SHP77 treated with DMSO at 0.1 percent for 48 hours (cell line): ENCODE data around the gene SLC12A8.

Experiments used
- DNase-seq: peaks from one replicate; lab custom pipeline; 2025; lab: John Stamatoyannopoulos, UW

Gene SLC12A8

GRCh38 chr3:125186800-125187598 is 25.5 kb downstream of the SLC12A8 start:
- DNase-seq = peak; percentile 55

GRCh38 chr3:125186261-125186787 is 26.2 kb downstream of the SLC12A8 start:
- DNase-seq = no peak

- no peak for DNase-seq
Observed at GRCh38 chr3:125185805-125186204, 26.7 kb downstream of the SLC12A8 start.

- no peak for DNase-seq
Observed at GRCh38 chr3:125179884-125180240, 32.7 kb downstream of the SLC12A8 start.

- DNase-seq = no peak
Observed at GRCh38 chr3:125179143-125179883, 33.2 kb downstream of the SLC12A8 start.

GRCh38 chr3:125177746-125178145 is 34.8 kb downstream of the SLC12A8 start:
- DNase-seq = no peak

GRCh38 chr3:125175295-125176078 is 37.1 kb downstream of the SLC12A8 start:
- DNase-seq = no peak

GRCh38 chr3:125172346-125172745 is 40.2 kb downstream of the SLC12A8 start:
- no peak for DNase-seq

- DNase-seq = no peak
Observed at GRCh38 chr3:125168711-125169393, 43.7 kb downstream of the SLC12A8 start.

GRCh38 chr3:125166599-125167136 is 45.9 kb downstream of the SLC12A8 start:
- no peak for DNase-seq

- no peak for DNase-seq
Observed at GRCh38 chr3:125165948-125166553, 46.5 kb downstream of the SLC12A8 start.

GRCh38 chr3:125165189-125165947 is 47.2 kb downstream of the SLC12A8 start:
- DNase-seq = no peak

GRCh38 chr3:125163739-125164601 is 48.6 kb downstream of the SLC12A8 start:
- no peak for DNase-seq

- DNase-seq = no peak
Observed at GRCh38 chr3:125161607-125162219, 50.8 kb downstream of the SLC12A8 start.

- DNase-seq = no peak
Observed at GRCh38 chr3:125160606-125161371, 51.8 kb downstream of the SLC12A8 start.

- no peak for DNase-seq
Observed at GRCh38 chr3:125157183-125157582, 55.4 kb downstream of the SLC12A8 start.

GRCh38 chr3:125156456-125156855 is 56.1 kb downstream of the SLC12A8 start:
- DNase-seq = peak; percentile 61

- no peak for DNase-seq
Observed at GRCh38 chr3:125154800-125155269, 57.7 kb downstream of the SLC12A8 start.
